ENCODE results near the gene TDRD12.
"Not testable (repeated sequence)": the region's sequence is repeated elsewhere in the genome, so short reads cannot be mapped to it uniquely, and the experiment has no call there.

Gene TDRD12

GRCh38 chr19:32694316-32694715 lies 25.3 kb upstream of the TDRD12 start:
- peak; percentile 51 for DNase-seq

GRCh38 chr19:32694851-32695250 lies 24.7 kb upstream of the TDRD12 start:
- DNase-seq, result not testable (repeated sequence)

GRCh38 chr19:32695506-32695905 lies 24.1 kb upstream of the TDRD12 start:
- DNase-seq, result not testable (repeated sequence)

- DNase-seq, result not testable (repeated sequence)
These were observed 22.8 kb upstream of the TDRD12 start for GRCh38 chr19:32696771-32697170.

- not testable (repeated sequence) for DNase-seq
These were observed 19.4 kb upstream of the TDRD12 start for GRCh38 chr19:32700129-32700528.

- peak; percentile 68 for DNase-seq
These were observed 17.6 kb upstream of the TDRD12 start for GRCh38 chr19:32702010-32702409.

- not testable (repeated sequence) for DNase-seq
These were observed 15.6 kb upstream of the TDRD12 start for GRCh38 chr19:32704006-32704405.

- DNase-seq, result no peak
These were observed 11.1 kb upstream of the TDRD12 start for GRCh38 chr19:32708457-32708856.

GRCh38 chr19:32709032-32709431 lies 10.5 kb upstream of the TDRD12 start:
- no peak for DNase-seq

- DNase-seq, result no peak
These were observed 7.8 kb upstream of the TDRD12 start for GRCh38 chr19:32711747-32712146.

GRCh38 chr19:32716203-32716602 lies 3.4 kb upstream of the TDRD12 start:
- DNase-seq, result not testable (repeated sequence)

- DNase-seq, result no peak
These were observed 2.1 kb upstream of the TDRD12 start for GRCh38 chr19:32717496-32717895.

- no peak for DNase-seq
These were observed 1.3 kb upstream of the TDRD12 start for GRCh38 chr19:32718286-32718685.

GRCh38 chr19:32720216-32720935 lies 809 bp downstream of the TDRD12 start:
- DNase-seq, result no peak

- no peak for DNase-seq
These were observed 1.3 kb downstream of the TDRD12 start for GRCh38 chr19:32720936-32721250.

GRCh38 chr19:32735936-32736335 lies 16.4 kb downstream of the TDRD12 start:
- DNase-seq, result peak; percentile 69

- no peak for DNase-seq
These were observed 23.5 kb downstream of the TDRD12 start for GRCh38 chr19:32743021-32743420.

- DNase-seq, result no peak
These were observed 23.9 kb downstream of the TDRD12 start for GRCh38 chr19:32743447-32743846.

- no peak for DNase-seq
These were observed 25.2 kb downstream of the TDRD12 start for GRCh38 chr19:32744555-32745325.

- not testable (repeated sequence) for DNase-seq
These were observed 26.2 kb downstream of the TDRD12 start for GRCh38 chr19:32745594-32746251.

- DNase-seq, result peak; percentile 56
These were observed 27.1 kb downstream of the TDRD12 start for GRCh38 chr19:32746631-32747196.

- peak; percentile 12 for DNase-seq
These were observed 28.9 kb downstream of the TDRD12 start for GRCh38 chr19:32748497-32748896.

GRCh38 chr19:32748948-32749347 lies 29.4 kb downstream of the TDRD12 start:
- no peak for DNase-seq

GRCh38 chr19:32749361-32749760 lies 29.8 kb downstream of the TDRD12 start:
- DNase-seq, result no peak
